PC-3 (cell line): Measurements from ENCODE around the gene CEACAM7. TPM values are rescaled to one million over a fixed set of nuclear protein-coding genes. Genes with fewer than 3 reads are reported as not detected.

Experiments used
- ATAC-seq: fragments of 200-7000 bp; cut with Tn5 transposase; 2 replicates; pipeline ENCODE4 v1.9.1; 2020; ENCODE audit warnings: mild to moderate bottlenecking, moderate library complexity
- BruUV-seq: library from RNA; stranded (reverse); fragments of 400-500 nt; replicated peaks from 2 replicates; lab custom pipeline; 2021; lab: Mats Ljungman, UMichigan
- CTCF ChIA-PET: fragments of 300-600 bp; sonication (Branson Sonifier 250); formaldehyde crosslinking; loops from one replicate; lab custom pipeline; 2022; ENCODE audit warnings: antibody characterized with exemption; lab: Charles Lee
- POLR2A ChIA-PET: fragments of 300-600 bp; sonication (Branson Sonifier 250); formaldehyde crosslinking; loops from one replicate; lab custom pipeline; 2022; ENCODE audit warnings: antibody characterized with exemption; ENCODE audit not compliant: unreplicated experiment; lab: Charles Lee
- DNase-seq: peaks from one replicate; pipeline ENCODE4 v3.0.0-alpha.2; 2015
- H2AFZ ChIP-seq: fragments of 300-600 bp; sonication (generic); 2 replicates; pipeline ENCODE4 v1.6.0; 2016; ENCODE audit warnings: antibody characterized with exemption, low read length
- H3F3A ChIP-seq: fragments of 300-600 bp; sonication (generic); one replicate; pipeline ENCODE4 v1.6.0; 2017; ENCODE audit warnings: antibody characterized with exemption, low read length, control low read depth, mild to moderate bottlenecking; ENCODE audit not compliant: unreplicated experiment
- H3K27ac ChIP-seq: fragments of 300-600 bp; sonication (generic); 2 replicates; pipeline ENCODE4 v1.5.1; 2016; ENCODE audit warnings: mild to moderate bottlenecking, low read length
- H3K27me3 ChIP-seq: fragments of 300-600 bp; sonication (generic); 2 replicates; pipeline ENCODE4 v1.6.1; 2016; ENCODE audit warnings: low read length, mixed read lengths
- H3K36me3 ChIP-seq: fragments of 300-600 bp; sonication (generic); 2 replicates; pipeline ENCODE4 v1.6.1; 2016; ENCODE audit warnings: low read depth, mixed run types, low read length, mixed read lengths
- H3K4me1 ChIP-seq: fragments of 300-600 bp; sonication (generic); 2 replicates; pipeline ENCODE4 v1.5.1; 2016; ENCODE audit warnings: low read length; ENCODE audit not compliant: insufficient read depth
- H3K4me2 ChIP-seq: fragments of 300-600 bp; sonication (generic); 2 replicates; pipeline ENCODE4 v1.6.0; 2016; ENCODE audit warnings: low read length
- H3K4me3 ChIP-seq: fragments of 300-600 bp; sonication (generic); 2 replicates; pipeline ENCODE4 v1.5.1; 2016; ENCODE audit warnings: mild to moderate bottlenecking, low read length, mixed read lengths
- H3K79me2 ChIP-seq: fragments of 300-600 bp; sonication (generic); 2 replicates; pipeline ENCODE4 v1.6.1; 2017; ENCODE audit warnings: low read length, mixed read lengths
- H3K9ac ChIP-seq: fragments of 300-600 bp; sonication (generic); 2 replicates; pipeline ENCODE4 v1.6.0; 2016; ENCODE audit warnings: mild to moderate bottlenecking, low read length
- H3K9me2 ChIP-seq: fragments of 300-600 bp; sonication (generic); replicated peaks from 2 replicates; pipeline ENCODE4 v1.6.1; 2016; ENCODE audit warnings: mixed run types, low read length, mixed read lengths
- H3K9me3 ChIP-seq: fragments of 300-600 bp; sonication (generic); 2 replicates; pipeline ENCODE4 v1.6.1; 2016; ENCODE audit warnings: low read length, mixed read lengths
- H4K20me1 ChIP-seq: fragments of 300-600 bp; sonication (generic); 2 replicates; pipeline ENCODE4 v1.6.1; 2016; ENCODE audit warnings: low read length, mixed read lengths
- CTCF ChIP-seq: fragments of 300-600 bp; sonication (generic); conservative IDR thresholded peaks from 2 replicates; pipeline ENCODE4 v1.5.1; 2017; ENCODE audit warnings: antibody characterized with exemption, low read depth, mild to moderate bottlenecking, low read length
- EZH2 ChIP-seq: fragments of 300-600 bp; sonication (generic); IDR thresholded peaks from one replicate; pipeline ENCODE4 v1.6.1; 2017; ENCODE audit warnings: antibody characterized with exemption, mild to moderate bottlenecking, low read length; ENCODE audit not compliant: unreplicated experiment
- EZH2phosphoT487 ChIP-seq: fragments of 300-600 bp; sonication (generic); IDR thresholded peaks from 2 replicates; pipeline ENCODE4 v1.6.1; 2018; ENCODE audit warnings: mild to moderate bottlenecking, antibody characterized with exemption, low read length, borderline replicate concordance
- intact Hi-C: fragments of 100-400 bp; cut with micrococcal nuclease; formaldehyde crosslinking; loops from 2 replicates; pipeline ENCODE4 v1.9.0; 2023
- total RNA-seq: library from RNA; depleted of rRNA; stranded (reverse); fragments of >200 nt; gene quantifications from 2 replicates; pipeline ENCODE4 v1.2.3, GENCODE V29; 2014

Gene CEACAM7
- total RNA-seq, 1 experiment from 2014 or later: not detected

GRCh38 chr19:41694831-41695635 is 7.0 kb upstream of the CEACAM7 start:
- Histone ChIP-seq H3K9ac (no peak overlapping the region), H3K9me3 (no peaks in the 10 kb centered on the region), H3F3A (no peaks in the 10 kb centered on the region), H3K4me1 (no peaks in the 10 kb centered on the region), H3K9me2 (no peaks in the 10 kb centered on the region), H3K27me3 (peaks cover 4% of the 10 kb centered on the region; the same call in 1 of the 2 replicates), H3K4me3 (no peak overlapping the region), H3K4me2 (no peak overlapping the region), H2AFZ (no peak overlapping the region), H4K20me1 (no peaks in the 10 kb centered on the region), H3K36me3 (no peaks in the 10 kb centered on the region), H3K79me2 (no peaks in the 10 kb centered on the region), H3K27ac (no peak overlapping the region)
- TF ChIP-seq CTCF (no peak), EZH2 (no peak), EZH2phosphoT487 (no peak)
- CTCF ChIA-PET: no interaction called here
- ATAC-seq (no peak), DNase-seq (no peak)
- POLR2A ChIA-PET: no interaction called here
- intact Hi-C loops: loop anchor here (5.0 kb wide), 1 partner anchor 53 kb away; no protein-coding TSS in a partner anchor
- no TSS peak for BruUV-seq

- DNase-seq (no peak), ATAC-seq (no peak)
- BruUV-seq: no TSS peak
- no peak overlapping the region for H3K27ac ChIP-seq
- H3K4me1 ChIP-seq: no peaks in the 10 kb centered on the region
- no peaks in the 10 kb centered on the region for H3F3A ChIP-seq
- no peaks in the 10 kb centered on the region for H3K79me2 ChIP-seq
- no peaks in the 10 kb centered on the region for H3K36me3 ChIP-seq
- H3K9ac ChIP-seq: no peak overlapping the region
- intact Hi-C loops: loop anchor here (5.0 kb wide), 1 partner anchor 52 kb away; no protein-coding TSS in a partner anchor
- CTCF ChIA-PET: no interaction called here
- no peak for TF ChIP-seq EZH2
- TF ChIP-seq EZH2phosphoT487: no peak
- no peak for TF ChIP-seq CTCF
- no peaks in the 10 kb centered on the region for H3K9me2 ChIP-seq
- no peaks in the 10 kb centered on the region for H3K9me3 ChIP-seq
- POLR2A ChIA-PET: no interaction called here
- H3K4me3 ChIP-seq: no peak overlapping the region
- H3K27me3 ChIP-seq: peaks cover 4% of the 10 kb centered on the region; the same call in 1 of the 2 replicates
- H3K4me2 ChIP-seq: no peak overlapping the region
- no peak overlapping the region for H2AFZ ChIP-seq
- H4K20me1 ChIP-seq: no peaks in the 10 kb centered on the region
Measured at GRCh38 chr19:41694196-41694595, 6.1 kb upstream of the CEACAM7 start.
